Lower leg skin (tissue), 3 donors: Measurements from ENCODE around the gene NOTCH3.

Experiments used
- CTCF ChIP-seq, 3 donors: fragments of 450-650 bp; IDR thresholded peaks; one replicate each; pipeline ENCODE4 v1.5.1; 2016; ENCODE audit warnings: antibody characterized with exemption in 3 of 3, mild to moderate bottlenecking in 3 of 3, moderate library complexity in 2 of 3
- POLR2A ChIP-seq, 2 donors: fragments of 450-650 bp; IDR thresholded peaks; one replicate each; pipeline ENCODE4 v1.6.1; 2016 to 2017; ENCODE audit warnings: antibody characterized with exemption in 2 of 2, mild to moderate bottlenecking in 1 of 2, moderate library complexity in 1 of 2

GRCh38 chr19:15249972-15250639 lies 49.3 kb upstream of the NOTCH3 start:
- TF ChIP-seq CTCF (IDR thresholded peaks at IDR 0.05) = no peak
- no peak for TF ChIP-seq POLR2A (IDR thresholded peaks at IDR 0.05)
